ENCODE measurements around the gene LAMA4.

GRCh38 chr6:112210852-112211251, 43.5 kb downstream of the LAMA4 start:
- TF ChIP-seq CTCF (IDR thresholded peaks at IDR 0.05) (no peak), POLR2A (IDR thresholded peaks at IDR 0.05) (no peak)
